ENCODE data around the gene LACRT.

LACRT gene

DNA sequence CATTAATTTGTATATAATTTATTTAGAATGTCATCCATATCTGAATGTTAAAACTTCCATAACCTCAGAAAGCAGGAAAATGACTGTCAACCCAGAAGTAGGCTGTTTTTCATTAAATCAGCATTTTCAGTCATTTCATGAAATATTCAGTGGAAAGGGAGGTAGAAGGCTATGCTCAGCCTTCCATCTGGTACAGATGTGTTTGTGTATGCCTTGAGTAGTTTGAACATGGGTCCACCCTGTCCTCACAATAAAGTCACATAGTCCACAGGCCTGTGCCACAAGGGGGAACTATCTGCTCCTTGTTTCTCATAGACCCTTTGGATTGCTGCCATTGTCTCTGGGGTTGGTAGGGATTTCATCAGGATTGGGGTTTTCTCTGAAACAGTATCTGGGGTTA lies 9.1 kb downstream of the LACRT start:
- no peak for TF ChIP-seq EZH2 (IDR thresholded peaks at IDR 0.05; ENCODE audit: borderline replicate concordance, low read depth, low read length, severe bottlenecking)
- TF ChIP-seq, protein P1, sequence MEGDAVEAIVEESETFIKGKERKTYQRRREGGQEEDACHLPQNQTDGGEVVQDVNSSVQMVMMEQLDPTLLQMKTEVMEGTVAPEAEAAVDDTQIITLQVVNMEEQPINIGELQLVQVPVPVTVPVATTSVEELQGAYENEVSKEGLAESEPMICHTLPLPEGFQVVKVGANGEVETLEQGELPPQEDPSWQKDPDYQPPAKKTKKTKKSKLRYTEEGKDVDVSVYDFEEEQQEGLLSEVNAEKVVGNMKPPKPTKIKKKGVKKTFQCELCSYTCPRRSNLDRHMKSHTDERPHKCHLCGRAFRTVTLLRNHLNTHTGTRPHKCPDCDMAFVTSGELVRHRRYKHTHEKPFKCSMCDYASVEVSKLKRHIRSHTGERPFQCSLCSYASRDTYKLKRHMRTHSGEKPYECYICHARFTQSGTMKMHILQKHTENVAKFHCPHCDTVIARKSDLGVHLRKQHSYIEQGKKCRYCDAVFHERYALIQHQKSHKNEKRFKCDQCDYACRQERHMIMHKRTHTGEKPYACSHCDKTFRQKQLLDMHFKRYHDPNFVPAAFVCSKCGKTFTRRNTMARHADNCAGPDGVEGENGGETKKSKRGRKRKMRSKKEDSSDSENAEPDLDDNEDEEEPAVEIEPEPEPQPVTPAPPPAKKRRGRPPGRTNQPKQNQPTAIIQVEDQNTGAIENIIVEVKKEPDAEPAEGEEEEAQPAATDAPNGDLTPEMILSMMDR (IDR thresholded peaks at IDR 0.05; ENCODE audit: borderline replicate concordance, extremely low read depth, low read length, poor library complexity, severe bottlenecking): no peak
- Histone ChIP-seq H3K27me3 (ENCODE audit: insufficient read depth, low read length, poor library complexity) (peaks cover 8% of the 10 kb centered on the region), H3K36me3 (ENCODE audit: insufficient read depth, low read length) (no peaks in the 10 kb centered on the region), H3K79me2 (ENCODE audit: insufficient read depth, low read length) (no peaks in the 10 kb centered on the region), H3K27ac (ENCODE audit: low read length) (no peak overlapping the region), H3K4me3 (ENCODE audit: low read depth in 1 of 2, low read length in 2 of 2) (no peak overlapping the region), H3K9ac (ENCODE audit: low read depth, low read length) (no peak overlapping the region), H3K4me1 (ENCODE audit: insufficient read depth, low read length) (no peaks in the 10 kb centered on the region), H3K9me3 (ENCODE audit: insufficient read depth, low read length, severe bottlenecking) (peaks cover 14% of the 10 kb centered on the region), H3K4me2 (ENCODE audit: insufficient read depth, low read length) (no peak overlapping the region), H4K20me1 (ENCODE audit: insufficient read depth, low read length) (no peaks in the 10 kb centered on the region), H2AFZ (ENCODE audit: low read depth, low read length) (no peak overlapping the region)
- DNase-seq (no peak), ATAC-seq (ENCODE audit: insufficient read depth, low read depth) (no peak)

- H2AFZ ChIP-seq (ENCODE audit: low read depth, low read length): no peak overlapping the region
- H3K9ac ChIP-seq (ENCODE audit: low read depth, low read length): no peak overlapping the region
- no peaks in the 10 kb centered on the region for H3K4me1 ChIP-seq (ENCODE audit: insufficient read depth, low read length)
- ATAC-seq (ENCODE audit: insufficient read depth, low read depth) (no peak), DNase-seq (no peak)
- no peaks in the 10 kb centered on the region for H3K79me2 ChIP-seq (ENCODE audit: insufficient read depth, low read length)
- H3K4me2 ChIP-seq (ENCODE audit: insufficient read depth, low read length): no peak overlapping the region
- no peak overlapping the region for H3K4me3 ChIP-seq (ENCODE audit: low read depth in 1 of 2, low read length in 2 of 2)
- peaks cover 8% of the 10 kb centered on the region for H3K27me3 ChIP-seq (ENCODE audit: insufficient read depth, low read length, poor library complexity)
- no peaks in the 10 kb centered on the region for H3K36me3 ChIP-seq (ENCODE audit: insufficient read depth, low read length)
- peaks cover 14% of the 10 kb centered on the region for H3K9me3 ChIP-seq (ENCODE audit: insufficient read depth, low read length, severe bottlenecking)
- H3K27ac ChIP-seq (ENCODE audit: low read length): no peak overlapping the region
- no peaks in the 10 kb centered on the region for H4K20me1 ChIP-seq (ENCODE audit: insufficient read depth, low read length)
- no peak for TF ChIP-seq EZH2 (IDR thresholded peaks at IDR 0.05; ENCODE audit: borderline replicate concordance, low read depth, low read length, severe bottlenecking)
- TF ChIP-seq, protein P1 (IDR thresholded peaks at IDR 0.05; ENCODE audit: borderline replicate concordance, extremely low read depth, low read length, poor library complexity, severe bottlenecking): no peak
Observed at GRCh38 chr12:54624315-54625279, 10.1 kb downstream of the LACRT start.

DNA sequence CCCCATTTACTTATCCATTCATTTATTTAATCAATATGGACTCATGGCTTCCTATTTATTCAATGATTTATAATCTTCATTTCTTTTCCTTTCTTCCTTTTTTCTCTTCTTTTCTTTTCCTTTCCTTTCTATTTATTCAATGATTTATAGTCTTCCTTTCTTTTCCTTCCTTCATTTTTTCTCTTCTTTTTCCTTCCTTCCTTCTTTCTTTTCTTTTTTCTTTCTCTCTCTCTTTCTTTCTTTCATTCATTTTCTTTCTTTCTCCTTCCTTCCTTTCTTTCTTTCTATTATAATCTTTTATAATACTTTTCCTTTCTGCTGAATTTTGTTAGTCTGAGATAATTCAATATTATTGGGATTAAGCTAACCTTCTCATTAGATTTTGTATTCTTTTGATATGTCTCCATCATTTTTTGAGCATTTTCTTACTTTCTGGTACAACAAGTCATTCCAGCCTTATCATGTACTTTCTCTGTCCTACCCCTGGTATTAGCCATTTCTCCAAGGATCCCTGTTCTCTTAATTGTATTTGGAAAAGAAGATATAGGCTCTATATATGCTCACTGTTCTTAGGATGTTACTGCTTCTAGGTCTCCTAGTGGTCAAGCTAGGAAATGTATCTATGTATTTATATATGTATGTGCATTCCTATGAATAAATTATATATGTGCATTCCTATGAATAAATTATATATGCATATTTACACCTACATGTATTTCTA lies 12.1 kb downstream of the LACRT start:
- Histone ChIP-seq H3K4me2 (ENCODE audit: insufficient read depth, low read length) (no peak overlapping the region), H3K36me3 (ENCODE audit: insufficient read depth, low read length) (no peaks in the 10 kb centered on the region), H3K4me3 (ENCODE audit: low read depth in 1 of 2, low read length in 2 of 2) (no peak overlapping the region), H3K4me1 (ENCODE audit: insufficient read depth, low read length) (no peaks in the 10 kb centered on the region), H4K20me1 (ENCODE audit: insufficient read depth, low read length) (no peaks in the 10 kb centered on the region), H3K27ac (ENCODE audit: low read length) (no peak overlapping the region), H3K9ac (ENCODE audit: low read depth, low read length) (no peak overlapping the region), H2AFZ (ENCODE audit: low read depth, low read length) (no peak overlapping the region), H3K9me3 (ENCODE audit: insufficient read depth, low read length, severe bottlenecking) (peaks cover 8% of the 10 kb centered on the region), H3K27me3 (ENCODE audit: insufficient read depth, low read length, poor library complexity) (peaks cover 12% of the 10 kb centered on the region), H3K79me2 (ENCODE audit: insufficient read depth, low read length) (no peaks in the 10 kb centered on the region)
- ATAC-seq (ENCODE audit: insufficient read depth, low read depth) (no peak), DNase-seq (no peak)
- TF ChIP-seq, protein P1 (IDR thresholded peaks at IDR 0.05; ENCODE audit: borderline replicate concordance, extremely low read depth, low read length, poor library complexity, severe bottlenecking): peak; percentile 40
- no peak for TF ChIP-seq EZH2 (IDR thresholded peaks at IDR 0.05; ENCODE audit: borderline replicate concordance, low read depth, low read length, severe bottlenecking)

Data from DND-41 (cell line).